Left lobe of liver (tissue), 2 donors: ENCODE data around the gene IL26. TPM values are rescaled to one million over a fixed set of nuclear protein-coding genes. Genes with fewer than 3 reads are reported as not detected.

Source experiments
- ATAC-seq: fragments of 200-7000 bp; cut with Tn5 transposase; one replicate; pipeline ENCODE4 v1.9.1; 2020; ENCODE audit warnings: mild to moderate bottlenecking, moderate library complexity
- DNase-seq: peaks from one replicate; pipeline ENCODE4 v3.0.0-alpha.2; 2020; ENCODE audit warnings: low spot score
- total RNA-seq: library from RNA; stranded (reverse); gene quantifications from one replicate; pipeline ENCODE4 v1.2.1, GENCODE V29; 2021
- donor health status: DM: no; HTN: no; CAD: no; lungs with moderate emphysema.
- donor health status: DM: no; HTN: yes; CAD: no.

Gene IL26
- not detected for total RNA-seq

- DNase-seq (no peak), ATAC-seq (no peak)
Measured at GRCh38 chr12:68225576-68226476, at the start of gene IL26. TSS of gene IL26 (minus strand) at chr12:68225810. CDS start at chr12:68225756, 54 bp downstream.

GRCh38 chr12:68272732-68273131, 47.1 kb upstream of the IL26 start:
- DNase-seq: no peak
- no peak for ATAC-seq

GRCh38 chr12:68271346-68271745, 45.7 kb upstream of the IL26 start:
- ATAC-seq: no peak
- no peak for DNase-seq

GRCh38 chr12:68270358-68270757, 44.7 kb upstream of the IL26 start:
- ATAC-seq (no peak), DNase-seq (no peak)

- DNase-seq (no peak), ATAC-seq (no peak)
Measured at GRCh38 chr12:68269779-68270178, 44.2 kb upstream of the IL26 start.

GRCh38 chr12:68268967-68269366, 43.4 kb upstream of the IL26 start:
- ATAC-seq: no peak

GRCh38 chr12:68267892-68268396, 42.3 kb upstream of the IL26 start:
- DNase-seq: no peak
- no peak for ATAC-seq

More at GRCh38 chr12:68268967-68269366, 43.4 kb upstream of the IL26 start:
- DNase-seq: no peak

GRCh38 chr12:68264857-68265256, 39.2 kb upstream of the IL26 start:
- DNase-seq (no peak), ATAC-seq (no peak)

- no peak for DNase-seq
- no peak for ATAC-seq
Measured at GRCh38 chr12:68264158-68264855, 38.7 kb upstream of the IL26 start.

- DNase-seq (no peak), ATAC-seq (no peak)
Measured at GRCh38 chr12:68263366-68263765, 37.8 kb upstream of the IL26 start.

GRCh38 chr12:68261896-68262295, 36.3 kb upstream of the IL26 start:
- ATAC-seq: no peak
- DNase-seq: no peak

GRCh38 chr12:68260153-68260552, 34.5 kb upstream of the IL26 start:
- no peak for ATAC-seq

GRCh38 chr12:68259318-68259940, 33.8 kb upstream of the IL26 start:
- DNase-seq (no peak), ATAC-seq (no peak)

More at GRCh38 chr12:68260153-68260552, 34.5 kb upstream of the IL26 start:
- DNase-seq: no peak

GRCh38 chr12:68253504-68253903, 27.9 kb upstream of the IL26 start, which contains the start of gene IL22:
TSS of gene IL22 (minus strand) at chr12:68253604. CDS start at chr12:68253448, 156 bp downstream.
- ATAC-seq: no peak
- DNase-seq: no peak

GRCh38 chr12:68252077-68252476, 26.5 kb upstream of the IL26 start:
- no peak for ATAC-seq
- DNase-seq: no peak

GRCh38 chr12:68250454-68250853, 24.8 kb upstream of the IL26 start:
- ATAC-seq (no peak), DNase-seq (no peak)

GRCh38 chr12:68247785-68248184, 22.2 kb upstream of the IL26 start:
- no peak for ATAC-seq
- no peak for DNase-seq

- DNase-seq (no peak), ATAC-seq (no peak)
Measured at GRCh38 chr12:68246350-68246749, 20.7 kb upstream of the IL26 start.

GRCh38 chr12:68245180-68246021, 19.8 kb upstream of the IL26 start:
- ATAC-seq: no peak
- no peak for DNase-seq

- DNase-seq: no peak
- ATAC-seq: no peak
Measured at GRCh38 chr12:68242777-68243176, 17.2 kb upstream of the IL26 start.
